Ectodermal cell (in vitro differentiated cells): ENCODE results near the gene LRMDA.

Experiments
- H3K27ac ChIP-seq: 2 replicates; pipeline ENCODE4 v1.7.0; 2013; ENCODE audit warnings: mild to moderate bottlenecking, low read depth, low read length; ENCODE audit not compliant: insufficient read depth, poor library complexity, severe bottlenecking
- H3K27me3 ChIP-seq: 2 replicates; pipeline ENCODE4 v1.7.0; 2013; ENCODE audit warnings: mild to moderate bottlenecking, low read length; ENCODE audit not compliant: insufficient read depth, control insufficient read depth, poor library complexity, severe bottlenecking
- H3K36me3 ChIP-seq: one replicate; pipeline ENCODE4 v1.7.0; 2013; ENCODE audit warnings: low read length; ENCODE audit not compliant: control insufficient read depth, insufficient read depth
- H3K4me1 ChIP-seq: one replicate; pipeline ENCODE4 v1.7.0; 2013; ENCODE audit warnings: low read length; ENCODE audit not compliant: control insufficient read depth, insufficient read depth
- H3K4me3 ChIP-seq: 2 replicates; pipeline ENCODE4 v1.7.0; 2013; ENCODE audit warnings: low read depth, low read length, control low read depth; ENCODE audit not compliant: insufficient read depth
- H3K9me3 ChIP-seq: 2 replicates; pipeline ENCODE4 v1.7.0; 2013; ENCODE audit warnings: mild to moderate bottlenecking, low read length, moderate library complexity; ENCODE audit not compliant: control insufficient read depth
- WGBS, 2 experiments: methylation state at CpG; one replicate each; pipeline ENCODE4 v1.1.7; 2013; ENCODE audit warnings: missing lambda C conversion rate in 2 of 2; 5-methylcytosine and 5-hydroxymethylcytosine counted together

The LRMDA gene

GRCh38 chr10:75502838-75503237, 71.4 kb downstream of the LRMDA start:
- Histone ChIP-seq H3K27ac (no peak overlapping the region), H3K4me3 (no peak overlapping the region), H3K36me3 (no peaks in the 10 kb centered on the region), H3K27me3 (no peaks in the 10 kb centered on the region), H3K4me1 (no peaks in the 10 kb centered on the region), H3K9me3 (no peaks in the 10 kb centered on the region)

- Histone ChIP-seq H3K4me3 (no peak overlapping the region), H3K27ac (no peak overlapping the region), H3K36me3 (no peaks in the 10 kb centered on the region), H3K4me1 (no peaks in the 10 kb centered on the region), H3K9me3 (no peaks in the 10 kb centered on the region), H3K27me3 (no peaks in the 10 kb centered on the region)
- WGBS, 2 experiments, result 78 to 94% methylated on average over 1 of the region's 1 CpG
Measured at GRCh38 chr10:75505293-75505692, 73.9 kb downstream of the LRMDA start.

GRCh38 chr10:75505840-75506506, 74.5 kb downstream of the LRMDA start:
- Histone ChIP-seq H3K27ac (no peak overlapping the region), H3K27me3 (no peaks in the 10 kb centered on the region), H3K9me3 (no peaks in the 10 kb centered on the region), H3K4me1 (no peaks in the 10 kb centered on the region), H3K36me3 (no peaks in the 10 kb centered on the region), H3K4me3 (no peak overlapping the region)
- WGBS, 2 experiments, result 86 to 87% methylated on average over 3 of the region's 3 CpGs

- 94 to 97% methylated on average over 4 of the region's 4 CpGs for WGBS, 2 experiments
- Histone ChIP-seq H3K4me3 (no peak overlapping the region), H3K4me1 (no peaks in the 10 kb centered on the region), H3K36me3 (no peaks in the 10 kb centered on the region), H3K27ac (no peak overlapping the region), H3K9me3 (no peaks in the 10 kb centered on the region), H3K27me3 (peaks cover 5% of the 10 kb centered on the region)
Measured at GRCh38 chr10:75506930-75507329, 75.5 kb downstream of the LRMDA start.

GRCh38 chr10:75507469-75507868, 76.0 kb downstream of the LRMDA start:
- no peaks in the 10 kb centered on the region for H3K36me3 ChIP-seq
- 95 to 96% methylated on average over 3 of the region's 3 CpGs for WGBS, 2 experiments
- no peak overlapping the region for H3K27ac ChIP-seq
- H3K4me3 ChIP-seq, result no peak overlapping the region
- no peaks in the 10 kb centered on the region for H3K4me1 ChIP-seq
- H3K27me3 ChIP-seq, result peaks cover 8% of the 10 kb centered on the region
- H3K9me3 ChIP-seq, result no peaks in the 10 kb centered on the region

GRCh38 chr10:75508239-75508813, 76.9 kb downstream of the LRMDA start:
- no peaks in the 10 kb centered on the region for H3K36me3 ChIP-seq
- H3K27ac ChIP-seq, result no peak overlapping the region
- H3K27me3 ChIP-seq, result peaks cover 8% of the 10 kb centered on the region
- H3K4me3 ChIP-seq, result no peak overlapping the region
- H3K9me3 ChIP-seq, result no peaks in the 10 kb centered on the region
- WGBS, 2 experiments, result 88 to 94% methylated on average over 1 of the region's 2 CpGs
- H3K4me1 ChIP-seq, result no peaks in the 10 kb centered on the region

GRCh38 chr10:75508814-75509306, 77.4 kb downstream of the LRMDA start:
- H3K4me1 ChIP-seq, result no peaks in the 10 kb centered on the region
- H3K27me3 ChIP-seq, result peaks cover 8% of the 10 kb centered on the region
- H3K4me3 ChIP-seq, result no peak overlapping the region
- no peaks in the 10 kb centered on the region for H3K36me3 ChIP-seq
- 84 to 87% methylated on average over 6 to 7 of the region's 7 CpGs for WGBS, 2 experiments
- H3K27ac ChIP-seq, result no peak overlapping the region
- H3K9me3 ChIP-seq, result no peaks in the 10 kb centered on the region

GRCh38 chr10:75509706-75510105, 78.3 kb downstream of the LRMDA start:
- Histone ChIP-seq H3K9me3 (no peaks in the 10 kb centered on the region), H3K27ac (no peak overlapping the region), H3K4me1 (no peaks in the 10 kb centered on the region), H3K36me3 (no peaks in the 10 kb centered on the region), H3K4me3 (no peak overlapping the region), H3K27me3 (peaks cover 8% of the 10 kb centered on the region)
- 87 to 90% methylated on average over 2 of the region's 2 CpGs for WGBS, 2 experiments

- H3K27ac ChIP-seq, result no peak overlapping the region
- no peaks in the 10 kb centered on the region for H3K4me1 ChIP-seq
- peaks cover 8% of the 10 kb centered on the region for H3K27me3 ChIP-seq
- no peaks in the 10 kb centered on the region for H3K36me3 ChIP-seq
- H3K4me3 ChIP-seq, result no peak overlapping the region
- H3K9me3 ChIP-seq, result no peaks in the 10 kb centered on the region
- WGBS, 2 experiments, result 95 to 96% methylated on average over 8 of the region's 8 CpGs
Measured at GRCh38 chr10:75511011-75511410, 79.6 kb downstream of the LRMDA start.

- no peaks in the 10 kb centered on the region for H3K36me3 ChIP-seq
Measured at GRCh38 chr10:75512203-75512933, 80.9 kb downstream of the LRMDA start.

More at GRCh38 chr10:75512203-75512933, 80.9 kb downstream of the LRMDA start:
- WGBS, 2 experiments, result 51 to 52% methylated on average over 8 of the region's 8 CpGs
- no peaks in the 10 kb centered on the region for H3K9me3 ChIP-seq
- peaks cover 8% of the 10 kb centered on the region for H3K27me3 ChIP-seq
- H3K27ac ChIP-seq, result no peak overlapping the region
- H3K4me1 ChIP-seq, result no peaks in the 10 kb centered on the region
- H3K4me3 ChIP-seq, result no peak overlapping the region
